K562 (cell line): ENCODE results near the gene DCAKD. TPM values are rescaled to one million over a fixed set of nuclear protein-coding genes. Genes with fewer than 3 reads are reported as not detected.
A peak's percentile ranks its signal among the peaks of the same experiment; 100 is the strongest.

Experiments
- AFF4 ChIP-seq: sonication (generic); formaldehyde crosslinking; IDR thresholded peaks from 2 replicates; pipeline ENCODE4 v1.8.0; 2023; ENCODE audit warnings: mild to moderate bottlenecking, missing genetic modification reagents
- BCL6 ChIP-seq: fragments of 250-450 bp; sonication (Bioruptor Pico); IDR thresholded peaks from 2 replicates; pipeline ENCODE4 v1.4.0; 2020
- BCLAF1 ChIP-seq, 2 experiments: fragments of 450-650 bp in 1 of 2; IDR thresholded peaks; 2 replicates each; pipeline ENCODE4 v1.6.1; 2011 to 2017; ENCODE audit warnings: low read depth in 2 of 2, antibody characterized with exemption in 1 of 2, borderline replicate concordance in 1 of 2, low read length in 1 of 2, mild to moderate bottlenecking in 1 of 2, mixed read lengths in 1 of 2; ENCODE audit not compliant: control insufficient read depth in 1 of 2
- BCOR ChIP-seq: fragments of 450-650 bp; IDR thresholded peaks from 2 replicates; pipeline ENCODE4 v1.6.1; 2016
- IFI16 ChIP-seq: fragments of 250-450 bp; sonication (Bioruptor Pico); IDR thresholded peaks from 2 replicates; pipeline ENCODE4 v2.1.2; 2022; ENCODE audit warnings: mild to moderate bottlenecking, inconsistent platforms
- LARP7 ChIP-seq: fragments of 450-650 bp; IDR thresholded peaks from 2 replicates; pipeline ENCODE4 v1.6.1; 2016
- NEUROD1 ChIP-seq: fragments of 150-350 bp; IDR thresholded peaks from 2 replicates; pipeline ENCODE4 v1.6.1; 2014; ENCODE audit warnings: borderline replicate concordance, low read length, low read depth; ENCODE audit not compliant: partially characterized antibody
- NFE2 ChIP-seq: IDR thresholded peaks from 2 replicates; pipeline ENCODE4 v1.6.1; 2014; ENCODE audit warnings: antibody characterized with exemption, low read depth
- NFXL1 ChIP-seq: fragments of 450-650 bp; formaldehyde crosslinking; IDR thresholded peaks from 2 replicates; pipeline ENCODE4 v1.4.0; 2021; ENCODE audit warnings: mild to moderate bottlenecking
- POLR2H ChIP-seq: IDR thresholded peaks from 2 replicates; pipeline ENCODE4 v1.6.1; 2016; ENCODE audit warnings: missing genetic modification characterization, low read depth, mild to moderate bottlenecking, control low read depth, missing compliant biosample characterization, moderate library complexity
- PPARD ChIP-seq: fragments of 250-450 bp; sonication (Bioruptor Pico); IDR thresholded peaks from 2 replicates; pipeline ENCODE4 v1.8.0; 2022; ENCODE audit warnings: inconsistent platforms, mild to moderate bottlenecking, moderate library complexity
- SUPT5H ChIP-seq: fragments of 450-650 bp; IDR thresholded peaks from 2 replicates; pipeline ENCODE4 v1.6.1; 2016
- ZKSCAN8 ChIP-seq: fragments of 200-800 bp; sonication (Bioruptor generic); IDR thresholded peaks from 2 replicates; pipeline ENCODE4 v1.6.1; 2016; ENCODE audit warnings: missing genetic modification characterization, missing compliant biosample characterization
- ZNF12 ChIP-seq: sonication (generic); formaldehyde crosslinking; IDR thresholded peaks from 2 replicates; pipeline ENCODE4 v1.4.0; 2020; ENCODE audit warnings: mild to moderate bottlenecking, missing genetic modification reagents
- ZNF561 ChIP-seq: fragments of 450-650 bp; formaldehyde crosslinking; conservative IDR thresholded peaks from 2 replicates; pipeline ENCODE4 v1.4.0; 2020; ENCODE audit warnings: mild to moderate bottlenecking, moderate library complexity
- polyA plus RNA-seq, 8 experiments: library from polyadenylated mRNA; depleted of rRNA in 4 of 8; stranded (reverse) in 5 of 8; unstranded in 3 of 8; fragments of >200 nt; fragmentation: Nextera tagmentation in 2 of 8; fragmentation: Illumina TruSeq in 1 of 8; extraction: Ambion mirVana in 2 of 8; extraction: Trizol in 1 of 8; gene quantifications; 2 replicates each; pipeline versions ENCODE4 v1.2.1 to v1.2.3, GENCODE V29; 2011 to 2014; ENCODE audit warnings: inconsistent platforms in 1 of 8, missing spikeins in 1 of 8
- total RNA-seq, 7 experiments: library from RNA; depleted of rRNA in 6 of 7; stranded (reverse); fragments of >200 nt in 6 of 7; fragmentation: Illumina TruSeq in 2 of 7; extraction: Trizol in 2 of 7; gene quantifications; 2 replicates each; pipeline versions ENCODE4 v1.2.1 to v1.2.3, GENCODE V29; 2011 to 2021; ENCODE audit warnings: low replicate concordance in 1 of 7
- TF ChIP-seq, protein P1 (sequence below): sonication (generic); formaldehyde crosslinking; IDR thresholded peaks from 2 replicates; pipeline ENCODE4 v1.8.1; 2022; ENCODE audit warnings: missing genetic modification reagents
- TF ChIP-seq, protein P2 (sequence below): fragments of 250-450 bp; sonication (Bioruptor Pico); IDR thresholded peaks from 2 replicates; pipeline ENCODE4 v1.9.0; 2021; ENCODE audit warnings: mild to moderate bottlenecking, inconsistent platforms

DCAKD gene
- total and polyA plus RNA-seq, 9 of the 15 experiments (the other 6 are each of a cell fraction or from before 2014, with no cell fraction given), result 7.9 to 35.5 (median 21.4) TPM

GRCh38 chr17:45060797-45061605 lies 9.6 kb upstream of the DCAKD start, which contains the start of gene NMT1 (continued):
- TF ChIP-seq, protein P1, sequence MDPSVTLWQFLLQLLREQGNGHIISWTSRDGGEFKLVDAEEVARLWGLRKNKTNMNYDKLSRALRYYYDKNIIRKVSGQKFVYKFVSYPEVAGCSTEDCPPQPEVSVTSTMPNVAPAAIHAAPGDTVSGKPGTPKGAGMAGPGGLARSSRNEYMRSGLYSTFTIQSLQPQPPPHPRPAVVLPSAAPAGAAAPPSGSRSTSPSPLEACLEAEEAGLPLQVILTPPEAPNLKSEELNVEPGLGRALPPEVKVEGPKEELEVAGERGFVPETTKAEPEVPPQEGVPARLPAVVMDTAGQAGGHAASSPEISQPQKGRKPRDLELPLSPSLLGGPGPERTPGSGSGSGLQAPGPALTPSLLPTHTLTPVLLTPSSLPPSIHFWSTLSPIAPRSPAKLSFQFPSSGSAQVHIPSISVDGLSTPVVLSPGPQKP (CRISPR knock-in tag), result no peak
- no peak for TF ChIP-seq BCLAF1 (IDR thresholded peaks at IDR 0.05; ENCODE audit: borderline replicate concordance in 1 of 2, control insufficient read depth in 1 of 2, low read depth in 2 of 2, low read length in 1 of 2)
- no peak for TF ChIP-seq NFXL1 (CRISPR knock-in tag)
- TF ChIP-seq, protein P2, sequence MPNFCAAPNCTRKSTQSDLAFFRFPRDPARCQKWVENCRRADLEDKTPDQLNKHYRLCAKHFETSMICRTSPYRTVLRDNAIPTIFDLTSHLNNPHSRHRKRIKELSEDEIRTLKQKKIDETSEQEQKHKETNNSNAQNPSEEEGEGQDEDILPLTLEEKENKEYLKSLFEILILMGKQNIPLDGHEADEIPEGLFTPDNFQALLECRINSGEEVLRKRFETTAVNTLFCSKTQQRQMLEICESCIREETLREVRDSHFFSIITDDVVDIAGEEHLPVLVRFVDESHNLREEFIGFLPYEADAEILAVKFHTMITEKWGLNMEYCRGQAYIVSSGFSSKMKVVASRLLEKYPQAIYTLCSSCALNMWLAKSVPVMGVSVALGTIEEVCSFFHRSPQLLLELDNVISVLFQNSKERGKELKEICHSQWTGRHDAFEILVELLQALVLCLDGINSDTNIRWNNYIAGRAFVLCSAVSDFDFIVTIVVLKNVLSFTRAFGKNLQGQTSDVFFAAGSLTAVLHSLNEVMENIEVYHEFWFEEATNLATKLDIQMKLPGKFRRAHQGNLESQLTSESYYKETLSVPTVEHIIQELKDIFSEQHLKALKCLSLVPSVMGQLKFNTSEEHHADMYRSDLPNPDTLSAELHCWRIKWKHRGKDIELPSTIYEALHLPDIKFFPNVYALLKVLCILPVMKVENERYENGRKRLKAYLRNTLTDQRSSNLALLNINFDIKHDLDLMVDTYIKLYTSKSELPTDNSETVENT (CRISPR knock-in tag), result peak; percentile 77; the same call in 1 of the 2 replicates
- peak; percentile 35; the same call in 1 of the 2 replicates for TF ChIP-seq AFF4 (CRISPR knock-in tag)
- peak; percentile 89 for TF ChIP-seq POLR2H
- no peak for TF ChIP-seq ZKSCAN8
- TF ChIP-seq SUPT5H, result peak; percentile 97
- TF ChIP-seq ZNF12 (CRISPR knock-in tag), result no peak; the same call in 1 of the 2 replicates
- TF ChIP-seq NFE2, result peak; percentile 45; the same call in 1 of the 2 replicates
- no peak for TF ChIP-seq PPARD (CRISPR knock-in tag)
- TF ChIP-seq BCL6 (CRISPR knock-in tag), result peak; percentile 40; the same call in 1 of the 2 replicates
- TF ChIP-seq LARP7, result no peak
- TF ChIP-seq ZNF561 (CRISPR knock-in tag), result no peak
- TF ChIP-seq IFI16 (CRISPR knock-in tag), result no peak
- TF ChIP-seq NEUROD1, result peak; percentile 21
- no peak for TF ChIP-seq BCOR
